RWPE1 (cell line): Measurements from ENCODE around the gene IL17B.

Experiments
- CTCF ChIA-PET: fragments of 350-600 bp; sonication (Branson Sonifier 250); formaldehyde crosslinking; extraction: SDS; loops from one replicate; lab custom pipeline; 2021; lab: Yijun Ruan, JAX
- POLR2A ChIA-PET: fragments of 400-600 bp; formaldehyde crosslinking; extraction: SDS; loops from one replicate; lab custom pipeline; 2020; ENCODE audit warnings: antibody characterized with exemption; ENCODE audit not compliant: low non-redundant PET; lab: Yijun Ruan, JAX
- DNase-seq: peaks from one replicate; pipeline ENCODE4 v3.0.0; 2012; ENCODE audit warnings: low spot score
- H3K27ac ChIP-seq: fragments of 450-650 bp; 2 replicates; pipeline ENCODE4 v1.5.1; 2017
- TF ChIP-seq, protein P1 (sequence below): fragments of 450-650 bp; conservative IDR thresholded peaks from 2 replicates; pipeline ENCODE4 v1.5.1; 2017; ENCODE audit warnings: low read depth, mild to moderate bottlenecking

Gene IL17B

GRCh38 chr5:149337736-149338135, 41.4 kb downstream of the IL17B start:
- no peak for DNase-seq
- no peak overlapping the region for H3K27ac ChIP-seq
- CTCF ChIA-PET = interaction anchor here (0.8 kb wide), 1 partner anchor 22 kb away, joined by 4 read pairs; no protein-coding TSS in a partner anchor
- TF ChIP-seq, protein P1, sequence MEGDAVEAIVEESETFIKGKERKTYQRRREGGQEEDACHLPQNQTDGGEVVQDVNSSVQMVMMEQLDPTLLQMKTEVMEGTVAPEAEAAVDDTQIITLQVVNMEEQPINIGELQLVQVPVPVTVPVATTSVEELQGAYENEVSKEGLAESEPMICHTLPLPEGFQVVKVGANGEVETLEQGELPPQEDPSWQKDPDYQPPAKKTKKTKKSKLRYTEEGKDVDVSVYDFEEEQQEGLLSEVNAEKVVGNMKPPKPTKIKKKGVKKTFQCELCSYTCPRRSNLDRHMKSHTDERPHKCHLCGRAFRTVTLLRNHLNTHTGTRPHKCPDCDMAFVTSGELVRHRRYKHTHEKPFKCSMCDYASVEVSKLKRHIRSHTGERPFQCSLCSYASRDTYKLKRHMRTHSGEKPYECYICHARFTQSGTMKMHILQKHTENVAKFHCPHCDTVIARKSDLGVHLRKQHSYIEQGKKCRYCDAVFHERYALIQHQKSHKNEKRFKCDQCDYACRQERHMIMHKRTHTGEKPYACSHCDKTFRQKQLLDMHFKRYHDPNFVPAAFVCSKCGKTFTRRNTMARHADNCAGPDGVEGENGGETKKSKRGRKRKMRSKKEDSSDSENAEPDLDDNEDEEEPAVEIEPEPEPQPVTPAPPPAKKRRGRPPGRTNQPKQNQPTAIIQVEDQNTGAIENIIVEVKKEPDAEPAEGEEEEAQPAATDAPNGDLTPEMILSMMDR = no peak
- POLR2A ChIA-PET = interaction anchor here (0.7 kb wide), 1 partner anchor 413 kb away, joined by 3 read pairs; no protein-coding TSS in a partner anchor

DNA sequence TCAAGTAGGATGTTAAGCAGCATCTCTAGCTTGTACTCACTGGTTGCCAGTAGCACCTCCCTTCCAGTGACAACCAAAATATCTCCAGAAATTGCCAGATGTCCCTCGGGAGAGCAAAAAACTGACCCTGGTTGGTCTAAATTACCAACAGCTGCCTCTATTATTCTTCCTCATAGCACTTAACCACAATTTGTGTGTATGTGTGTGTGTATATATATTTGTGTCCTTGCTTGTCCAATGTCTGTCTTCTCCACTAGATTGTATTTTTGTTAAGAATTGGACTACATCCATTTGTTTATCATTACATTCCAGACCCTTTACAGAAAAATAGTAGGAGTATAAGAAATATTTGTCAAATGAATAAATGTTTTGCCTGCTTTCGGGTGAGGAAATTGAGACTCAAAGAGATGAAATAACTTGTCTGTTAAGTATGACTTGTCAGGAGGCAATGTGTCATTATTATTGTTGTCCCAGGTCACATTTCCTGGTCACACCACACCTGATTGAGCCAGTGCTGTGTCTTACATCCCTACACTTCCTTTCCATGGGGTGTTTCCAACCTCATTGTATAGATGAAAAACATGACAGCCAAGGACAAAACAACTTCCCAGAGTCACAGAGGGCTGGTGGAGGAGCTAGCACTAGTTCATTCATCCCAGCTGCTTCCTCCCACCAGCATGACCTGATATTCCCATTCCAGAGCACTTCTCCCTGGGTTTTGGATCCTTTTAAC, 45.2 kb downstream of the IL17B start:
- ChIA-PET CTCF (interaction anchor here (0.5 to 0.8 kb wide), 2 partner anchors 38 to 632 kb away, joined by 3 read pairs; no protein-coding TSS in a partner anchor), POLR2A (no interaction called here)
- DNase-seq = no peak
- TF ChIP-seq, protein P1 = no peak
- no peak overlapping the region for H3K27ac ChIP-seq

DNA sequence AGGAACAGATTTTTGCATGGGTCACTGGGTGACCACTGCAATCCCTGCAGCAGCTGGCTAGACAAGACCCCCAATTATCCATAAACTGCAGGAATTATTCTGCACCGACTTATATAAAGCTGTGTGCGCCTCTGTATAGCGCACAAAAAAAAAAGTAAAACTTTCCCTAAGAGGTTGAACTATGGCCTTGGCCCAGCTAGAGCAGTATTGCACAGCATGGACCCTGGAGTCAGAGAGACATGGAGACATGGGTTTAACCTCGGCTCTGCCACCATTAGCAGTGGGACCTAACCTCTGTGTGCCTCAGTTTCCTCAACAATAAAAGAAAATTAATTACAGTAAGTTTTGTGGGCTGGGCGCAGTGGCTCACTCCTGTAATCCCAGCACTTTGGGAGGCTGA, 50.9 kb downstream of the IL17B start:
- ChIA-PET POLR2A (no interaction called here), CTCF (interaction anchor here (0.6 to 1.4 kb wide), 2 partner anchors 43 to 244 kb away, joined by 3 read pairs; no protein-coding TSS in a partner anchor)
- H3K27ac ChIP-seq = no peak overlapping the region
- DNase-seq = no peak
- TF ChIP-seq, protein P1 = no peak

DNA sequence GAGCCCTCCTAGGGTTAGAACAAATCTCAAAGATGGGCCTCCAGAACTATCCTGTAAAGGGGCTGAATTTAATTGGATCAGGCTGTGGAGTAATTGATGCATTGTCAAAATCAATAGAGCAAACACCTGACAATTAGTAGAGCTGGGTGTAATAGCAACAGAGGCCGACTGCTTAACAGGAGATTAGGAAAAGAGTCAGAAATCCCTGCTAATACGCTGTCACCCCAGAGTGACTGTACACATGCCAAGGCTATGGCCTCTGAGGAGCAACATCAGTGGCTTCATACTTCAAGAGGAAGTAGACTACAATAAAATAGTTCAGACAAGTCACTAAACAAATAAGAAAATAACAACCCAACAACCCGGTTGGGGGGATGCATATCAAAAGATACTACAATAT, 52.5 kb downstream of the IL17B start:
- ChIA-PET POLR2A (no interaction called here), CTCF (interaction anchor here (1.6 kb wide), 1 partner anchor 41 kb away, joined by 15 read pairs; no protein-coding TSS in a partner anchor)
- TF ChIP-seq, protein P1 = no peak
- DNase-seq = no peak
- H3K27ac ChIP-seq = no peak overlapping the region

- TF ChIP-seq, protein P1 = no peak
- POLR2A ChIA-PET = interaction anchor here (1.3 kb wide), 1 partner anchor 19 kb away, joined by 7 read pairs; the partner anchor contains the start of gene GRPEL2
- DNase-seq = no peak
Observed at GRCh38 chr5:149325894-149326293, 53.2 kb downstream of the IL17B start.

GRCh38 chr5:149325166-149325735, 53.8 kb downstream of the IL17B start:
- peak; percentile 97 for DNase-seq
- ChIA-PET CTCF (interaction anchor here (0.6 to 1.6 kb wide), 5 partner anchors 8 to 54 kb away, joined by 3 to 15 read pairs (median 4); partner anchors contain the start of gene IL17B), POLR2A (interaction anchor here (1.2 to 1.3 kb wide), 2 partner anchors 20 to 23 kb away, joined by 3 to 7 read pairs; partner anchors contain the start of gene GRPEL2)
- H3K27ac ChIP-seq = peak overlapping the region; percentile 64
- TF ChIP-seq, protein P1 = no peak

More at GRCh38 chr5:149325894-149326293, 53.2 kb downstream of the IL17B start:
- CTCF ChIA-PET = interaction anchor here (1.3 to 1.6 kb wide), 2 partner anchors 9 to 42 kb away, joined by 5 to 15 read pairs; no protein-coding TSS in a partner anchor
- no peak overlapping the region for H3K27ac ChIP-seq
